ENCODE data around the gene DUSP14.

DNA sequence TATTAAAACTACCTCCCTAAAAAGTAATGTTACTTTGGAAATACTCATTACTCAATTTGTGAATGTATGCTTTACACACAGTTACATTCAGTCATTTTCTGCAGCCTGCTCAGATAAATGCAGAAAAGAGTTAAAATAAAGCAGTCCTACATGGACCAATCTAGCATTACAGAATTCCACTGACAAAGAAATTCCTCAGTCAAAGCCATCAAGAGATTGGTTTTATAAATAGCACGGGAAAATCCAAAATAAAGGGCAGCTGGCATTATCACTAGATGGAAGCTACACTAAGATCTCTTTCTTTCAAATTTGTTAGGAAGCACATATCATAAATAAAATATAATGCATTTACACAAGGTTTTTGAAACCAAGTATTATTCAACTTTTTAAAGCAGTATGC lies 58.3 kb downstream of the DUSP14 start:
- TF ChIP-seq, protein P1, sequence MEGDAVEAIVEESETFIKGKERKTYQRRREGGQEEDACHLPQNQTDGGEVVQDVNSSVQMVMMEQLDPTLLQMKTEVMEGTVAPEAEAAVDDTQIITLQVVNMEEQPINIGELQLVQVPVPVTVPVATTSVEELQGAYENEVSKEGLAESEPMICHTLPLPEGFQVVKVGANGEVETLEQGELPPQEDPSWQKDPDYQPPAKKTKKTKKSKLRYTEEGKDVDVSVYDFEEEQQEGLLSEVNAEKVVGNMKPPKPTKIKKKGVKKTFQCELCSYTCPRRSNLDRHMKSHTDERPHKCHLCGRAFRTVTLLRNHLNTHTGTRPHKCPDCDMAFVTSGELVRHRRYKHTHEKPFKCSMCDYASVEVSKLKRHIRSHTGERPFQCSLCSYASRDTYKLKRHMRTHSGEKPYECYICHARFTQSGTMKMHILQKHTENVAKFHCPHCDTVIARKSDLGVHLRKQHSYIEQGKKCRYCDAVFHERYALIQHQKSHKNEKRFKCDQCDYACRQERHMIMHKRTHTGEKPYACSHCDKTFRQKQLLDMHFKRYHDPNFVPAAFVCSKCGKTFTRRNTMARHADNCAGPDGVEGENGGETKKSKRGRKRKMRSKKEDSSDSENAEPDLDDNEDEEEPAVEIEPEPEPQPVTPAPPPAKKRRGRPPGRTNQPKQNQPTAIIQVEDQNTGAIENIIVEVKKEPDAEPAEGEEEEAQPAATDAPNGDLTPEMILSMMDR (conservative IDR thresholded peaks at IDR 0.05; ENCODE audit: low read depth in 2 of 2): no peak
- TF ChIP-seq, protein P2, sequence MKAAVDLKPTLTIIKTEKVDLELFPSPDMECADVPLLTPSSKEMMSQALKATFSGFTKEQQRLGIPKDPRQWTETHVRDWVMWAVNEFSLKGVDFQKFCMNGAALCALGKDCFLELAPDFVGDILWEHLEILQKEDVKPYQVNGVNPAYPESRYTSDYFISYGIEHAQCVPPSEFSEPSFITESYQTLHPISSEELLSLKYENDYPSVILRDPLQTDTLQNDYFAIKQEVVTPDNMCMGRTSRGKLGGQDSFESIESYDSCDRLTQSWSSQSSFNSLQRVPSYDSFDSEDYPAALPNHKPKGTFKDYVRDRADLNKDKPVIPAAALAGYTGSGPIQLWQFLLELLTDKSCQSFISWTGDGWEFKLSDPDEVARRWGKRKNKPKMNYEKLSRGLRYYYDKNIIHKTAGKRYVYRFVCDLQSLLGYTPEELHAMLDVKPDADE (IDR thresholded peaks at IDR 0.05): no peak
- TF ChIP-seq POLR2AphosphoS5 (IDR thresholded peaks at IDR 0.05; ENCODE audit: low read depth) (no peak), CREB1 (CRISPR knock-in tag; IDR thresholded peaks at IDR 0.05; ENCODE audit: low read depth) (no peak), EZH2 (IDR thresholded peaks at IDR 0.05; ENCODE audit: low read depth, unreplicated experiment) (no peak), EZH2phosphoT487 (IDR thresholded peaks at IDR 0.05; ENCODE audit: unreplicated experiment) (no peak), JUNB (IDR thresholded peaks at IDR 0.05; ENCODE audit: unreplicated experiment) (no peak), ZNF114 (CRISPR knock-in tag; IDR thresholded peaks at IDR 0.05) (no peak), NANOG (IDR thresholded peaks at IDR 0.05; ENCODE audit: borderline replicate concordance) (no peak), ZNF331 (CRISPR knock-in tag; IDR thresholded peaks at IDR 0.05; ENCODE audit: low read depth) (no peak)
- TF ChIP-seq, protein P3, sequence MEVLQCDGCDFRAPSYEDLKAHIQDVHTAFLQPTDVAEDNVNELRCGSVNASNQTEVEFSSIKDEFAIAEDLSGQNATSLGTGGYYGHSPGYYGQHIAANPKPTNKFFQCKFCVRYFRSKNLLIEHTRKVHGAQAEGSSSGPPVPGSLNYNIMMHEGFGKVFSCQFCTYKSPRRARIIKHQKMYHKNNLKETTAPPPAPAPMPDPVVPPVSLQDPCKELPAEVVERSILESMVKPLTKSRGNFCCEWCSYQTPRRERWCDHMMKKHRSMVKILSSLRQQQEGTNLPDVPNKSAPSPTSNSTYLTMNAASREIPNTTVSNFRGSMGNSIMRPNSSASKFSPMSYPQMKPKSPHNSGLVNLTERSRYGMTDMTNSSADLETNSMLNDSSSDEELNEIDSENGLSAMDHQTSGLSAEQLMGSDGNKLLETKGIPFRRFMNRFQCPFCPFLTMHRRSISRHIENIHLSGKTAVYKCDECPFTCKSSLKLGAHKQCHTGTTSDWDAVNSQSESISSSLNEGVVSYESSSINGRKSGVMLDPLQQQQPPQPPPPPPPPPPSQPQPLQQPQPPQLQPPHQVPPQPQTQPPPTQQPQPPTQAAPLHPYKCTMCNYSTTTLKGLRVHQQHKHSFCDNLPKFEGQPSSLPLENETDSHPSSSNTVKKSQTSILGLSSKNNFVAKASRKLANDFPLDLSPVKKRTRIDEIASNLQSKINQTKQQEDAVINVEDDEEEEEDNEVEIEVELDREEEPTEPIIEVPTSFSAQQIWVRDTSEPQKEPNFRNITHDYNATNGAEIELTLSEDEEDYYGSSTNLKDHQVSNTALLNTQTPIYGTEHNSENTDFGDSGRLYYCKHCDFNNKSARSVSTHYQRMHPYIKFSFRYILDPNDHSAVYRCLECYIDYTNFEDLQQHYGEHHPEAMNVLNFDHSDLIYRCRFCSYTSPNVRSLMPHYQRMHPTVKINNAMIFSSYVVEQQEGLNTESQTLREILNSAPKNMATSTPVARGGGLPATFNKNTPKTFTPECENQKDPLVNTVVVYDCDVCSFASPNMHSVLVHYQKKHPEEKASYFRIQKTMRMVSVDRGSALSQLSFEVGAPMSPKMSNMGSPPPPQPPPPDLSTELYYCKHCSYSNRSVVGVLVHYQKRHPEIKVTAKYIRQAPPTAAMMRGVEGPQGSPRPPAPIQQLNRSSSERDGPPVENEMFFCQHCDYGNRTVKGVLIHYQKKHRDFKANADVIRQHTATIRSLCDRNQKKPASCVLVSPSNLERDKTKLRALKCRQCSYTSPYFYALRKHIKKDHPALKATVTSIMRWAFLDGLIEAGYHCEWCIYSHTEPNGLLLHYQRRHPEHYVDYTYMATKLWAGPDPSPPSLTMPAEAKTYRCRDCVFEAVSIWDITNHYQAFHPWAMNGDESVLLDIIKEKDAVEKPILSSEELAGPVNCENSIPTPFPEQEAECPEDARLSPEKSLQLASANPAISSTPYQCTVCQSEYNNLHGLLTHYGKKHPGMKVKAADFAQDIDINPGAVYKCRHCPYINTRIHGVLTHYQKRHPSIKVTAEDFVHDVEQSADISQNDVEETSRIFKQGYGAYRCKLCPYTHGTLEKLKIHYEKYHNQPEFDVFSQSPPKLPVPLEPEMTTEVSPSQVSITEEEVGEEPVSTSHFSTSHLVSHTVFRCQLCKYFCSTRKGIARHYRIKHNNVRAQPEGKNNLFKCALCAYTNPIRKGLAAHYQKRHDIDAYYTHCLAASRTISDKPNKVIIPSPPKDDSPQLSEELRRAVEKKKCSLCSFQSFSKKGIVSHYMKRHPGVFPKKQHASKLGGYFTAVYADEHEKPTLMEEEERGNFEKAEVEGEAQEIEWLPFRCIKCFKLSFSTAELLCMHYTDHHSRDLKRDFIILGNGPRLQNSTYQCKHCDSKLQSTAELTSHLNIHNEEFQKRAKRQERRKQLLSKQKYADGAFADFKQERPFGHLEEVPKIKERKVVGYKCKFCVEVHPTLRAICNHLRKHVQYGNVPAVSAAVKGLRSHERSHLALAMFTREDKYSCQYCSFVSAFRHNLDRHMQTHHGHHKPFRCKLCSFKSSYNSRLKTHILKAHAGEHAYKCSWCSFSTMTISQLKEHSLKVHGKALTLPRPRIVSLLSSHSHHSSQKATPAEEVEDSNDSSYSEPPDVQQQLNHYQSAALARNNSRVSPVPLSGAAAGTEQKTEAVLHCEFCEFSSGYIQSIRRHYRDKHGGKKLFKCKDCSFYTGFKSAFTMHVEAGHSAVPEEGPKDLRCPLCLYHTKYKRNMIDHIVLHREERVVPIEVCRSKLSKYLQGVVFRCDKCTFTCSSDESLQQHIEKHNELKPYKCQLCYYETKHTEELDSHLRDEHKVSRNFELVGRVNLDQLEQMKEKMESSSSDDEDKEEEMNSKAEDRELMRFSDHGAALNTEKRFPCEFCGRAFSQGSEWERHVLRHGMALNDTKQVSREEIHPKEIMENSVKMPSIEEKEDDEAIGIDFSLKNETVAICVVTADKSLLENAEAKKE (CRISPR knock-in tag; IDR thresholded peaks at IDR 0.05): no peak
- TF ChIP-seq, protein P4, sequence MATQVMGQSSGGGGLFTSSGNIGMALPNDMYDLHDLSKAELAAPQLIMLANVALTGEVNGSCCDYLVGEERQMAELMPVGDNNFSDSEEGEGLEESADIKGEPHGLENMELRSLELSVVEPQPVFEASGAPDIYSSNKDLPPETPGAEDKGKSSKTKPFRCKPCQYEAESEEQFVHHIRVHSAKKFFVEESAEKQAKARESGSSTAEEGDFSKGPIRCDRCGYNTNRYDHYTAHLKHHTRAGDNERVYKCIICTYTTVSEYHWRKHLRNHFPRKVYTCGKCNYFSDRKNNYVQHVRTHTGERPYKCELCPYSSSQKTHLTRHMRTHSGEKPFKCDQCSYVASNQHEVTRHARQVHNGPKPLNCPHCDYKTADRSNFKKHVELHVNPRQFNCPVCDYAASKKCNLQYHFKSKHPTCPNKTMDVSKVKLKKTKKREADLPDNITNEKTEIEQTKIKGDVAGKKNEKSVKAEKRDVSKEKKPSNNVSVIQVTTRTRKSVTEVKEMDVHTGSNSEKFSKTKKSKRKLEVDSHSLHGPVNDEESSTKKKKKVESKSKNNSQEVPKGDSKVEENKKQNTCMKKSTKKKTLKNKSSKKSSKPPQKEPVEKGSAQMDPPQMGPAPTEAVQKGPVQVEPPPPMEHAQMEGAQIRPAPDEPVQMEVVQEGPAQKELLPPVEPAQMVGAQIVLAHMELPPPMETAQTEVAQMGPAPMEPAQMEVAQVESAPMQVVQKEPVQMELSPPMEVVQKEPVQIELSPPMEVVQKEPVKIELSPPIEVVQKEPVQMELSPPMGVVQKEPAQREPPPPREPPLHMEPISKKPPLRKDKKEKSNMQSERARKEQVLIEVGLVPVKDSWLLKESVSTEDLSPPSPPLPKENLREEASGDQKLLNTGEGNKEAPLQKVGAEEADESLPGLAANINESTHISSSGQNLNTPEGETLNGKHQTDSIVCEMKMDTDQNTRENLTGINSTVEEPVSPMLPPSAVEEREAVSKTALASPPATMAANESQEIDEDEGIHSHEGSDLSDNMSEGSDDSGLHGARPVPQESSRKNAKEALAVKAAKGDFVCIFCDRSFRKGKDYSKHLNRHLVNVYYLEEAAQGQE (IDR thresholded peaks at IDR 0.05; ENCODE audit: unreplicated experiment): no peak

Data from GM23338 (cell line).